Measurements from ENCODE around the gene SLC9A8.

DNA sequence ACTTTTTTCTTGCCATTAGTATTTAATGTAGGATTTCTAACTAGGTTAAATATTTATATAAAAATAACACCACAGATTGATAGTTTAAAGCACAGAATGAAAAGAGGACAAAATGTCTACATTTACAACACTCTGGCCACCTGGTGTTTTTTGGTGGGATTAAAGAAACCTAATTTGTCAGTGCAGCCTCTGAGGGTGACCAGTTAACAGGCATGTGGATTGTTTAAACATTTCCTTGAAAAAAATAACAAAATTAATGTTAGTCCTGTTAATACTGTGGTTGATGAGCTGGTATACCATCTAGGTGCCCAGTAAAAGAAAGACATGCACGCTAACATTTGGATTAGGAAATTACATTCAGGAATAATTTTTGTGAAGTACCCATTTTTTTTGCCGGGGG lies 8.8 kb downstream of the SLC9A8 start:
- TF ChIP-seq, protein P1, sequence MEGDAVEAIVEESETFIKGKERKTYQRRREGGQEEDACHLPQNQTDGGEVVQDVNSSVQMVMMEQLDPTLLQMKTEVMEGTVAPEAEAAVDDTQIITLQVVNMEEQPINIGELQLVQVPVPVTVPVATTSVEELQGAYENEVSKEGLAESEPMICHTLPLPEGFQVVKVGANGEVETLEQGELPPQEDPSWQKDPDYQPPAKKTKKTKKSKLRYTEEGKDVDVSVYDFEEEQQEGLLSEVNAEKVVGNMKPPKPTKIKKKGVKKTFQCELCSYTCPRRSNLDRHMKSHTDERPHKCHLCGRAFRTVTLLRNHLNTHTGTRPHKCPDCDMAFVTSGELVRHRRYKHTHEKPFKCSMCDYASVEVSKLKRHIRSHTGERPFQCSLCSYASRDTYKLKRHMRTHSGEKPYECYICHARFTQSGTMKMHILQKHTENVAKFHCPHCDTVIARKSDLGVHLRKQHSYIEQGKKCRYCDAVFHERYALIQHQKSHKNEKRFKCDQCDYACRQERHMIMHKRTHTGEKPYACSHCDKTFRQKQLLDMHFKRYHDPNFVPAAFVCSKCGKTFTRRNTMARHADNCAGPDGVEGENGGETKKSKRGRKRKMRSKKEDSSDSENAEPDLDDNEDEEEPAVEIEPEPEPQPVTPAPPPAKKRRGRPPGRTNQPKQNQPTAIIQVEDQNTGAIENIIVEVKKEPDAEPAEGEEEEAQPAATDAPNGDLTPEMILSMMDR (IDR thresholded peaks at IDR 0.05; ENCODE audit: insufficient read depth, low read length): no peak
- no peak for TF ChIP-seq POLR2AphosphoS5 (IDR thresholded peaks at IDR 0.05; ENCODE audit: low read depth)
- TF ChIP-seq, protein P2, sequence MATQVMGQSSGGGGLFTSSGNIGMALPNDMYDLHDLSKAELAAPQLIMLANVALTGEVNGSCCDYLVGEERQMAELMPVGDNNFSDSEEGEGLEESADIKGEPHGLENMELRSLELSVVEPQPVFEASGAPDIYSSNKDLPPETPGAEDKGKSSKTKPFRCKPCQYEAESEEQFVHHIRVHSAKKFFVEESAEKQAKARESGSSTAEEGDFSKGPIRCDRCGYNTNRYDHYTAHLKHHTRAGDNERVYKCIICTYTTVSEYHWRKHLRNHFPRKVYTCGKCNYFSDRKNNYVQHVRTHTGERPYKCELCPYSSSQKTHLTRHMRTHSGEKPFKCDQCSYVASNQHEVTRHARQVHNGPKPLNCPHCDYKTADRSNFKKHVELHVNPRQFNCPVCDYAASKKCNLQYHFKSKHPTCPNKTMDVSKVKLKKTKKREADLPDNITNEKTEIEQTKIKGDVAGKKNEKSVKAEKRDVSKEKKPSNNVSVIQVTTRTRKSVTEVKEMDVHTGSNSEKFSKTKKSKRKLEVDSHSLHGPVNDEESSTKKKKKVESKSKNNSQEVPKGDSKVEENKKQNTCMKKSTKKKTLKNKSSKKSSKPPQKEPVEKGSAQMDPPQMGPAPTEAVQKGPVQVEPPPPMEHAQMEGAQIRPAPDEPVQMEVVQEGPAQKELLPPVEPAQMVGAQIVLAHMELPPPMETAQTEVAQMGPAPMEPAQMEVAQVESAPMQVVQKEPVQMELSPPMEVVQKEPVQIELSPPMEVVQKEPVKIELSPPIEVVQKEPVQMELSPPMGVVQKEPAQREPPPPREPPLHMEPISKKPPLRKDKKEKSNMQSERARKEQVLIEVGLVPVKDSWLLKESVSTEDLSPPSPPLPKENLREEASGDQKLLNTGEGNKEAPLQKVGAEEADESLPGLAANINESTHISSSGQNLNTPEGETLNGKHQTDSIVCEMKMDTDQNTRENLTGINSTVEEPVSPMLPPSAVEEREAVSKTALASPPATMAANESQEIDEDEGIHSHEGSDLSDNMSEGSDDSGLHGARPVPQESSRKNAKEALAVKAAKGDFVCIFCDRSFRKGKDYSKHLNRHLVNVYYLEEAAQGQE (IDR thresholded peaks at IDR 0.05; ENCODE audit: insufficient replicate concordance, low read depth): no peak
- no peak for TF ChIP-seq GABPA (IDR thresholded peaks at IDR 0.05; ENCODE audit: low read depth)

Measured in HL-60 (cell line).